Panc1 (cell line): ENCODE data around the gene PNPLA2. TPM values are rescaled to one million over a fixed set of nuclear protein-coding genes. Genes with fewer than 3 reads are reported as not detected.

ENCODE experiments used
- ATAC-seq: fragments of 200-7000 bp; cut with Tn5 transposase; 2 replicates; pipeline ENCODE4 v1.9.1; 2020; ENCODE audit warnings: mild to moderate bottlenecking, moderate library complexity
- BruUV-seq: library from RNA; stranded (reverse); fragments of 400-500 nt; replicated peaks from 2 replicates; lab custom pipeline; 2021; lab: Mats Ljungman, UMichigan
- CTCF ChIA-PET: fragments of 300-600 bp; sonication (Branson Sonifier 250); formaldehyde crosslinking; loops from one replicate; lab custom pipeline; 2022; ENCODE audit warnings: antibody characterized with exemption; lab: Charles Lee
- POLR2A ChIA-PET: fragments of 300-600 bp; sonication (Branson Sonifier 250); formaldehyde crosslinking; loops from one replicate; lab custom pipeline; 2022; ENCODE audit warnings: antibody characterized with exemption; lab: Charles Lee
- DNase-seq: peaks from one replicate; pipeline ENCODE4 v3.0.0-alpha.2; 2010; ENCODE audit warnings: low read depth, low spot score
- H3K27ac ChIP-seq: 2 replicates; pipeline ENCODE4 v1.5.1; 2011; ENCODE audit warnings: mild to moderate bottlenecking, low read length, inconsistent platforms
- H3K27me3 ChIP-seq: fragments of 200-500 bp; sonication (Bioruptor generic); 2 replicates; pipeline ENCODE4 v1.6.0; 2014; ENCODE audit warnings: low read length, inconsistent platforms; ENCODE audit not compliant: control insufficient read depth, insufficient read depth
- H3K36me3 ChIP-seq: fragments of 200-500 bp; sonication (Bioruptor generic); 2 replicates; pipeline ENCODE4 v1.5.1; 2014; ENCODE audit warnings: inconsistent platforms, mild to moderate bottlenecking, low read length, moderate library complexity; ENCODE audit not compliant: control insufficient read depth, insufficient read depth
- H3K4me1 ChIP-seq: 2 replicates; pipeline ENCODE4 v1.5.1; 2011; ENCODE audit warnings: inconsistent platforms, mild to moderate bottlenecking, low read length, moderate library complexity; ENCODE audit not compliant: control insufficient read depth, insufficient read depth
- H3K4me3 ChIP-seq, 2 experiments: 2 replicates each; pipeline ENCODE4 v1.5.1; 2011 to 2012; ENCODE audit warnings: low read depth in 2 of 2, low read length in 2 of 2, mild to moderate bottlenecking in 2 of 2, inconsistent platforms in 1 of 2, moderate library complexity in 1 of 2
- H3K9me3 ChIP-seq: fragments of 200-500 bp; sonication (Bioruptor generic); 2 replicates; pipeline ENCODE4 v1.5.1; 2014; ENCODE audit warnings: low read depth, mild to moderate bottlenecking, inconsistent platforms, low read length, moderate library complexity; ENCODE audit not compliant: control insufficient read depth, insufficient read depth
- POLR2AphosphoS5 ChIP-seq: IDR thresholded peaks from 2 replicates; pipeline ENCODE4 v1.6.1; 2012; ENCODE audit warnings: mild to moderate bottlenecking, low read depth, low read length, moderate library complexity
- SIN3A ChIP-seq: IDR thresholded peaks from 2 replicates; pipeline ENCODE4 v1.6.1; 2012; ENCODE audit warnings: low read depth, mild to moderate bottlenecking, low read length, moderate library complexity, borderline replicate concordance; ENCODE audit not compliant: insufficient read depth
- TCF7L2 ChIP-seq: IDR thresholded peaks from 2 replicates; pipeline ENCODE4 v1.6.1; 2011; ENCODE audit warnings: mild to moderate bottlenecking, low read depth, low read length, inconsistent platforms
- in situ Hi-C: cut with HindIII; loops from 2 replicates; pipeline ENCODE4 v1.10.0; 2016; ENCODE audit warnings: low sequenced_read_pairs, low pct_unique_long_range_greater_than_20kb
- intact Hi-C: fragments of 100-400 bp; cut with micrococcal nuclease; formaldehyde crosslinking; loops from one replicate; pipeline ENCODE4 v1.10.0; 2022; ENCODE audit not compliant: unreplicated experiment
- total RNA-seq: library from RNA; stranded (reverse); gene quantifications from one replicate; pipeline ENCODE4 v1.2.1, GENCODE V29; 2021; ENCODE audit not compliant: unreplicated experiment
- TF ChIP-seq, protein P1 (sequence below), 2 experiments: IDR thresholded peaks; 2 replicates each; pipeline ENCODE4 v1.6.1; 2011 to 2012; ENCODE audit warnings: low read depth in 2 of 2, control low read depth in 1 of 2, low read length in 1 of 2, mild to moderate bottlenecking in 1 of 2, moderate library complexity in 1 of 2; ENCODE audit not compliant: insufficient read depth in 1 of 2
- TF ChIP-seq, protein P2 (sequence below): fragments of 450-650 bp; IDR thresholded peaks from 2 replicates; pipeline ENCODE4 v1.5.1; 2017; ENCODE audit warnings: mild to moderate bottlenecking

Gene PNPLA2
- total RNA-seq, 1 experiment from 2014 or later, result 244 TPM

DNA sequence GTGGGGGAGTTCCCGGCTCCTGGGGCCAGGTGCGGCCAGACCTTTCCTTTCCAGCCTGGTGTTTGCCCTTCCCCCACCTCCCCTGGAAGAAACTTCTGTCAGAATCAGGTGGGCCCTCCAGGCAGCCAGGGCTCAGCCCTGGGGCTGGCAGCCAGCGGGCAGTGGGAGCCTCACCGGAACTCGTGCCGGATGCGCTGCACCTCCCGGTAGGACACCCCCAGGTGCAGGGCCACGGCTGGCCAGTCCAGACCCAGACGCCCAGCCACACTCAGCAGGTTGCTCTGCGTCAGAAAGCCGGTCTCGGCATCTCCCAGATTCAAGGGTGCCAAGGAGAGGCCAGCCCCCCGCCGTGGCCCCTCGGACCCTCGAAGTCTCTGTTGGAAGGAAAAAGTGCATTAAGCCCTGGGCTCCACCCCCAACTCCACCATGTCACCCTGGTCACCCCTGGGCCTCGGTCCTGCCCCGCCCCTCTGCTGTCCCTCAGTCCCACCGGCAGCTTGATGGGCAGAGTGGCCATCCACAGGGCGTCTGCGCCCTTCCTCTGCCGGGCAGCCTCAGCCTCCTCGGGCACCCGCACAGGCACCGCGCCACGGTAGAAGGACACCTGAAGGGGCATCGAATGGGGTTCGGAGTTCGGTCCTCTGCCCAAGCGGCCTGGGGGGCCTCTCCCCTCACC, 18.9 kb upstream of the PNPLA2 start:
- POLR2A ChIA-PET, result no interaction called here
- H3K4me1 ChIP-seq, result peaks cover 42% of the 10 kb centered on the region
- no peaks in the 10 kb centered on the region for H3K27me3 ChIP-seq
- TF ChIP-seq TCF7L2 (no peak), SIN3A (no peak), POLR2AphosphoS5 (no peak)
- TF ChIP-seq, protein P1, sequence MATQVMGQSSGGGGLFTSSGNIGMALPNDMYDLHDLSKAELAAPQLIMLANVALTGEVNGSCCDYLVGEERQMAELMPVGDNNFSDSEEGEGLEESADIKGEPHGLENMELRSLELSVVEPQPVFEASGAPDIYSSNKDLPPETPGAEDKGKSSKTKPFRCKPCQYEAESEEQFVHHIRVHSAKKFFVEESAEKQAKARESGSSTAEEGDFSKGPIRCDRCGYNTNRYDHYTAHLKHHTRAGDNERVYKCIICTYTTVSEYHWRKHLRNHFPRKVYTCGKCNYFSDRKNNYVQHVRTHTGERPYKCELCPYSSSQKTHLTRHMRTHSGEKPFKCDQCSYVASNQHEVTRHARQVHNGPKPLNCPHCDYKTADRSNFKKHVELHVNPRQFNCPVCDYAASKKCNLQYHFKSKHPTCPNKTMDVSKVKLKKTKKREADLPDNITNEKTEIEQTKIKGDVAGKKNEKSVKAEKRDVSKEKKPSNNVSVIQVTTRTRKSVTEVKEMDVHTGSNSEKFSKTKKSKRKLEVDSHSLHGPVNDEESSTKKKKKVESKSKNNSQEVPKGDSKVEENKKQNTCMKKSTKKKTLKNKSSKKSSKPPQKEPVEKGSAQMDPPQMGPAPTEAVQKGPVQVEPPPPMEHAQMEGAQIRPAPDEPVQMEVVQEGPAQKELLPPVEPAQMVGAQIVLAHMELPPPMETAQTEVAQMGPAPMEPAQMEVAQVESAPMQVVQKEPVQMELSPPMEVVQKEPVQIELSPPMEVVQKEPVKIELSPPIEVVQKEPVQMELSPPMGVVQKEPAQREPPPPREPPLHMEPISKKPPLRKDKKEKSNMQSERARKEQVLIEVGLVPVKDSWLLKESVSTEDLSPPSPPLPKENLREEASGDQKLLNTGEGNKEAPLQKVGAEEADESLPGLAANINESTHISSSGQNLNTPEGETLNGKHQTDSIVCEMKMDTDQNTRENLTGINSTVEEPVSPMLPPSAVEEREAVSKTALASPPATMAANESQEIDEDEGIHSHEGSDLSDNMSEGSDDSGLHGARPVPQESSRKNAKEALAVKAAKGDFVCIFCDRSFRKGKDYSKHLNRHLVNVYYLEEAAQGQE (IDR thresholded peaks at IDR 0.05; ENCODE audit: insufficient read depth in 1 of 2, low read depth in 2 of 2, low read length in 1 of 2), result no peak
- TF ChIP-seq, protein P2, sequence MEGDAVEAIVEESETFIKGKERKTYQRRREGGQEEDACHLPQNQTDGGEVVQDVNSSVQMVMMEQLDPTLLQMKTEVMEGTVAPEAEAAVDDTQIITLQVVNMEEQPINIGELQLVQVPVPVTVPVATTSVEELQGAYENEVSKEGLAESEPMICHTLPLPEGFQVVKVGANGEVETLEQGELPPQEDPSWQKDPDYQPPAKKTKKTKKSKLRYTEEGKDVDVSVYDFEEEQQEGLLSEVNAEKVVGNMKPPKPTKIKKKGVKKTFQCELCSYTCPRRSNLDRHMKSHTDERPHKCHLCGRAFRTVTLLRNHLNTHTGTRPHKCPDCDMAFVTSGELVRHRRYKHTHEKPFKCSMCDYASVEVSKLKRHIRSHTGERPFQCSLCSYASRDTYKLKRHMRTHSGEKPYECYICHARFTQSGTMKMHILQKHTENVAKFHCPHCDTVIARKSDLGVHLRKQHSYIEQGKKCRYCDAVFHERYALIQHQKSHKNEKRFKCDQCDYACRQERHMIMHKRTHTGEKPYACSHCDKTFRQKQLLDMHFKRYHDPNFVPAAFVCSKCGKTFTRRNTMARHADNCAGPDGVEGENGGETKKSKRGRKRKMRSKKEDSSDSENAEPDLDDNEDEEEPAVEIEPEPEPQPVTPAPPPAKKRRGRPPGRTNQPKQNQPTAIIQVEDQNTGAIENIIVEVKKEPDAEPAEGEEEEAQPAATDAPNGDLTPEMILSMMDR, result no peak
- H3K27ac ChIP-seq, result no peak overlapping the region
- H3K36me3 ChIP-seq, result no peaks in the 10 kb centered on the region
- in situ Hi-C loops, result no loop called here
- BruUV-seq, result TSS peak; percentile 54
- no peaks in the 10 kb centered on the region for H3K9me3 ChIP-seq
- no peak overlapping the region for H3K4me3 ChIP-seq
- DNase-seq (no peak), ATAC-seq (no peak)
- CTCF ChIA-PET, result no interaction called here
- intact Hi-C loops, result no loop called here

DNA sequence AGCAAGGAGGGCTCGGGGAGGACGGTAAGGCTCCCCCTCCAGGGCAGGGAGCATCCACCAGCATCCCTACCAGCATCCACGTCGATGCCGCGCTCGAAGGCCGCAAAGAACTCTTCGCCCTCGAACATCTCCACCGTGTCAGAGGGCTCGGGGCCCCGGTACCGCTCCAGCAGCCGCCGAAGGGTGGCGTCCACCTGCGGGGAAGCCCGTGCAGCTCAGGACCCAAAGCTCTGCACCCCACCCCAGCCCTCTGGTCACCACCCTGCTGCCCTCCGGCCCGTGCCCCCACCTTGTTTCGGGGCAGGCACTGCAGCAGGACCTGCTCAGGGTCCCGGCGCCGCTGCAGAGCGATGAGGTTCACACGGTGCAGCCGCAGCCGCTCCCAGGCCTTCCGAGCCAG, 18.2 kb upstream of the PNPLA2 start:
- intact Hi-C loops, result no loop called here
- ATAC-seq, result no peak
- no TSS peak for BruUV-seq
- Histone ChIP-seq H3K36me3 (no peaks in the 10 kb centered on the region), H3K27me3 (no peaks in the 10 kb centered on the region), H3K9me3 (no peaks in the 10 kb centered on the region), H3K27ac (no peak overlapping the region), H3K4me3 (no peak overlapping the region), H3K4me1 (peaks cover 36% of the 10 kb centered on the region)
- TF ChIP-seq, protein P2, result no peak
- TF ChIP-seq SIN3A (no peak), TCF7L2 (no peak), POLR2AphosphoS5 (no peak)
- TF ChIP-seq, protein P1 (IDR thresholded peaks at IDR 0.05; ENCODE audit: insufficient read depth in 1 of 2, low read depth in 2 of 2, low read length in 1 of 2), result no peak
- CTCF ChIA-PET, result no interaction called here
- POLR2A ChIA-PET, result no interaction called here
- DNase-seq, result no peak
- in situ Hi-C loops, result no loop called here
